ENCODE data around the gene PPFIBP2. TPM values are rescaled to one million over a fixed set of nuclear protein-coding genes. Genes with fewer than 3 reads are reported as not detected.

Gene PPFIBP2
- total RNA-seq, 1 donor from 2014 or later = 1.8 TPM

DNA sequence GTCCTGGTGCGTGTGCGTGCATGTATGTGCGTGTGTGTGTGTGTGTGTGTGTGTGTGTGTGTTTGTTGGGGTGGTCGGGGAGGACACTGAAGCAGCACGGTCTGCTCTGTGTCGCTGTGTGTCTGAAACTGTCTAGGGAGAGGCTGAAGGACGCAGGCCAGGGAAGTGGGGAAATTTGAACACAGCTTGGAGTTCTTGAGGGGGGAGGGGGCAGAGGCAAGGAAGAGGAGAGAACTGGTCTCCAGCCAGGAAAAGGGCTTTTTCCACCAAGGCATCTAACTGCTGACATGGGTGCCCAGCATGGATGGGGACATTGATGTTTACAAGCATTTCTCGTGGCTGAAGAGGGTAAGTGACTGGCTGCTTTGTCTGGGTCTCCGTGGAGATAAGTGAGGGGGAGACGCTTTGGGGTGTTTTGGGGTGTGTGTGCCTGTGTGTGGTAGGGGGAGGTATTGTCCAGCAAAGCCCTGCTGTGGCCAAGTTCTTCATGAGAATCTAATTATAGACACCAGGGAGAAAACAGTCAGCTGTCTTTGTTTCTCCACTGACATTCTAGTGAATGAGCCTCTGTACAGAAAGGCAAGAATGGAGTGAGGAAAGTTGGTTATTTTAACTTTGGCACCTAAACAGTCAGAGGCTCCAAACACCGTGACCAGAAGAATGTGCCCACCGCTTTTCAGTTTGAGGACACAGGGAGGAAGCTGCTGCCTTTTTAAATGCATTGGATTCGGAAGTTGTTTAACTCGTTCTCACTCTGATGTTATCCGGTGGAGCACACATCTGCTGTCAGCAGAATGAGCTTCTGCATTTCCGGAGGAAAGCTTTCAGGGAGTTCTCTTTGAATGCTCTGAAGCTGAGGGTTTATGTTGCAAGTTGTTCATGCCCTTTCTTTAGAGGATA, 63.7 kb downstream of the PPFIBP2 start:
- Histone ChIP-seq H3K4me3 (ENCODE audit: insufficient read depth, low read depth, low read length) (peak overlapping the region; percentile 48), H2AFZ (ENCODE audit: low read depth, low read length) (peak overlapping the region; percentile 74), H3K9ac (ENCODE audit: low read length) (peak overlapping the region; percentile 49), H4K20me1 (ENCODE audit: insufficient read depth, low read length) (no peaks in the 10 kb centered on the region), H3K4me2 (ENCODE audit: low read length) (peak overlapping the region; percentile 82), H3K79me2 (ENCODE audit: insufficient read depth, low read length) (no peaks in the 10 kb centered on the region), H3K4me1 (ENCODE audit: insufficient read depth, low read length) (peaks cover 24% of the 10 kb centered on the region), H3K9me3 (ENCODE audit: insufficient read depth, low read depth, low read length) (no peaks in the 10 kb centered on the region), H3K27ac (ENCODE audit: low read depth, low read length) (no peak overlapping the region), H3K27me3 (ENCODE audit: insufficient read depth, low read length) (peaks cover 6% of the 10 kb centered on the region), H3K36me3 (ENCODE audit: insufficient read depth, low read length) (no peaks in the 10 kb centered on the region)
- H3K27me3 Mint-ChIP-seq (ENCODE audit: low read depth, unreplicated experiment) = peaks cover 8% of the 10 kb centered on the region
- no peak for DNase-seq (ENCODE audit: low read depth)
- TF ChIP-seq, protein P1, sequence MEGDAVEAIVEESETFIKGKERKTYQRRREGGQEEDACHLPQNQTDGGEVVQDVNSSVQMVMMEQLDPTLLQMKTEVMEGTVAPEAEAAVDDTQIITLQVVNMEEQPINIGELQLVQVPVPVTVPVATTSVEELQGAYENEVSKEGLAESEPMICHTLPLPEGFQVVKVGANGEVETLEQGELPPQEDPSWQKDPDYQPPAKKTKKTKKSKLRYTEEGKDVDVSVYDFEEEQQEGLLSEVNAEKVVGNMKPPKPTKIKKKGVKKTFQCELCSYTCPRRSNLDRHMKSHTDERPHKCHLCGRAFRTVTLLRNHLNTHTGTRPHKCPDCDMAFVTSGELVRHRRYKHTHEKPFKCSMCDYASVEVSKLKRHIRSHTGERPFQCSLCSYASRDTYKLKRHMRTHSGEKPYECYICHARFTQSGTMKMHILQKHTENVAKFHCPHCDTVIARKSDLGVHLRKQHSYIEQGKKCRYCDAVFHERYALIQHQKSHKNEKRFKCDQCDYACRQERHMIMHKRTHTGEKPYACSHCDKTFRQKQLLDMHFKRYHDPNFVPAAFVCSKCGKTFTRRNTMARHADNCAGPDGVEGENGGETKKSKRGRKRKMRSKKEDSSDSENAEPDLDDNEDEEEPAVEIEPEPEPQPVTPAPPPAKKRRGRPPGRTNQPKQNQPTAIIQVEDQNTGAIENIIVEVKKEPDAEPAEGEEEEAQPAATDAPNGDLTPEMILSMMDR (IDR thresholded peaks at IDR 0.05; ENCODE audit: insufficient read depth, low read depth, low read length) = no peak
- no peak for TF ChIP-seq EZH2 (IDR thresholded peaks at IDR 0.05; ENCODE audit: insufficient read depth, low read length)
- peak overlapping the region; percentile 13 for H3K27ac Mint-ChIP-seq (ENCODE audit: unreplicated experiment)
- FAIRE-seq = peak; percentile 32
- H3K4me1 Mint-ChIP-seq (ENCODE audit: low read depth, unreplicated experiment) = peaks cover 51% of the 10 kb centered on the region
- H3K4me3 Mint-ChIP-seq (ENCODE audit: unreplicated experiment) = peak overlapping the region; percentile 52
- H3K9me3 Mint-ChIP-seq (ENCODE audit: unreplicated experiment) = no peaks in the 10 kb centered on the region
- H3K36me3 Mint-ChIP-seq (ENCODE audit: low read depth, unreplicated experiment) = no peaks in the 10 kb centered on the region

DNA sequence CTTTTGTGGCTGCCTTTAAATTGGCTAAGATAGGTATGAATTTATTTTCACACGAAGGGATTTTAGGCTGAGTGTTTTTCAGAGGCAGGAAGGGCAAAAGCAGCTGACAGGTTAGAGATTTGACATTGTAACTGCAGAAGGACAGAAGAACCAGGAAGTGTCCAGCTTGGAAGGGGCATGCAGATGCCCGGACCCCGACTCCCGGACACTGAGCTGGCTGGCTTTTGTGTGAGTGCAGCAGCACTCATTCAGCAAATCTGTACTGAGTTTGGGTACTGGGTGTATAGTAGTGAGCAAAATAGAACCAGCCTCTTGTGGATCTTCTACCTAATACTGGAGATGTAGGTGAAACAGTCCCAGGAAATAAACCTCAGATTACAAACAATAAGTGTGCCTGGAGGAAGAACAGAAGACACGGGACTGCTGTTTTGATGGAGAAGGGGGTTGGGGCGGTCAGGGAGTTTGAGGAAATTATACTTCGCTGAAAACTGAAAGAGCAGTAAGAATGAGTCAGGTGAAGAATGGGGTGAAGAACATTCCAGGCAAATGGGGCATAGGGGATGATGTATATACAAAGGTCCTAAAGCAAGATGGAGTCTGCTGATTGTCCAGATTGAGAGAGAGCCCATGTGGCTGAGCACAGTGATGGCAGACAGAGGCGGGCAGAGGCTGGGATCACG, 64.6 kb downstream of the PPFIBP2 start:
- H3K9me3 Mint-ChIP-seq (ENCODE audit: unreplicated experiment) = no peaks in the 10 kb centered on the region
- TF ChIP-seq, protein P1 (IDR thresholded peaks at IDR 0.05; ENCODE audit: insufficient read depth, low read depth, low read length) = no peak
- no peak for TF ChIP-seq EZH2 (IDR thresholded peaks at IDR 0.05; ENCODE audit: insufficient read depth, low read length)
- no peak overlapping the region for H3K4me3 Mint-ChIP-seq (ENCODE audit: unreplicated experiment)
- Histone ChIP-seq H2AFZ (ENCODE audit: low read depth, low read length) (peak overlapping the region; percentile 74), H3K36me3 (ENCODE audit: insufficient read depth, low read length) (no peaks in the 10 kb centered on the region), H3K27me3 (ENCODE audit: insufficient read depth, low read length) (peaks cover 6% of the 10 kb centered on the region), H3K4me3 (ENCODE audit: insufficient read depth, low read depth, low read length) (peak overlapping the region; percentile 48), H3K9ac (ENCODE audit: low read length) (peak overlapping the region; percentile 49), H3K79me2 (ENCODE audit: insufficient read depth, low read length) (no peaks in the 10 kb centered on the region), H4K20me1 (ENCODE audit: insufficient read depth, low read length) (no peaks in the 10 kb centered on the region), H3K9me3 (ENCODE audit: insufficient read depth, low read depth, low read length) (no peaks in the 10 kb centered on the region), H3K27ac (ENCODE audit: low read depth, low read length) (no peak overlapping the region), H3K4me2 (ENCODE audit: low read length) (peak overlapping the region; percentile 82), H3K4me1 (ENCODE audit: insufficient read depth, low read length) (peaks cover 23% of the 10 kb centered on the region)
- H3K36me3 Mint-ChIP-seq (ENCODE audit: low read depth, unreplicated experiment) = no peaks in the 10 kb centered on the region
- no peak for FAIRE-seq
- H3K4me1 Mint-ChIP-seq (ENCODE audit: low read depth, unreplicated experiment) = peaks cover 46% of the 10 kb centered on the region
- no peak for DNase-seq (ENCODE audit: low read depth)
- H3K27ac Mint-ChIP-seq (ENCODE audit: unreplicated experiment) = peak overlapping the region; percentile 44
- H3K27me3 Mint-ChIP-seq (ENCODE audit: low read depth, unreplicated experiment) = peaks cover 17% of the 10 kb centered on the region
